ENCODE measurements around the gene PDIA3. TPM values are rescaled to one million over a fixed set of nuclear protein-coding genes. Genes with fewer than 3 reads are reported as not detected.

PDIA3 gene
- total and polyA plus RNA-seq, 2 donors (not counting 1 experiment from before 2014, with no cell fraction given) = 42.7 to 83.1 TPM

DNA sequence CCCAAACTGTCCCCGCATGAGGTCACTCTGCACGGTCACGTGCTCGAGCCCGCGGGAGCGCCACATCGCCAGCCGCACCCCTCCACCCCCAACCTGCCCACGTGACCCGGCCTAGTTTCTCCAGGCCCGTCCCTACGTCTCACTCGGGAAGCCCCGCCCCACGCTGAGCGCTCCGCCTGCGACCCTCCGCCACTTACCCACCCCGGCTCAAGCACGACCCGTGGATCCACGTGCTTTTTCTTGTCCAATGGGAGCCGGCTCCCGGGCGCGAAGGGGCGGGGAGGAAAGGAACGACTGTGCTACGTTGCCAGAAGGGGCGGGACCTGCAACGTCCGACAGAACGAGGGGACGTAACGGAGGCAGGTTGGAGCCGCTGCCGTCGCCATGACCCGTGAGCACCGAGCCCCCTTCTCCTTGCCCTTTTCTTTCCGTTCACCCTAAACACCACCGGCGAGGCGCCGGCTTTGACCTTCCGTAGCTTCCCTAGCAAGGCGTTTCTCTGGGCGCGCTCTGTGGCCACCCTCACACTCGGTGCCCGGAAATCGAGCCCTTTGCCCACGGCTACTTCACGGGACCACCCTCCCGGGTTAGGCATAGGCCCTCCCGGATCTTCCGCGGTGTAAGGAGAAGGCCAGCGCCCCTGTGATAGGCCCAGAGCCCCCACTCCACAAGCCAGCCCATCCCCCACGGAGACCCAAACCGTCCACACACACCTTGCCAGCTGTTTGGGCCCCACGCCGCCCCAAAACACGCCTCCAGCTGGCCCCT lies 45.9 kb downstream of the PDIA3 start, which contains the start of gene SERF2:
SERF2 (plus strand) TSS at position 328 of the 768 bp plus-strand sequence; CDS start at position 385, 57 bp downstream.
- H4K20me1 ChIP-seq (ENCODE audit: control insufficient read depth, insufficient read depth, low read length, poor library complexity, severe bottlenecking) = peaks cover 36% of the 10 kb centered on the region
- ATAC-seq (ENCODE audit: low read depth) (peak; percentile 86), DNase-seq (peak; percentile 100)
- intact Hi-C loops (cut with micrococcal nuclease) = loop anchor here (1.0 kb wide), 6 partner anchors 8 to 46 kb away; partner anchors contain the start of genes ELL3, HYPK, MFAP1 and PDIA3
- no peaks in the 10 kb centered on the region for H3K27me3 ChIP-seq (replicated peaks in 1 of 4; ENCODE audit: control extremely low read depth in 1 of 4, control insufficient read depth in 3 of 4, insufficient read depth in 4 of 4, low read length in 3 of 4)
- peak within 1 kb of the TSS; percentile 93 for H3K27ac Mint-ChIP-seq
- H3K4me1 Mint-ChIP-seq = peaks cover 66% of the 10 kb centered on the region
- H3K9me3 Mint-ChIP-seq (ENCODE audit: insufficient read depth) = no peaks in the 10 kb centered on the region
- ChIA-PET POLR2A (interaction anchor here (0.5 to 5.3 kb wide), 7 partner anchors 8 to 51 kb away, joined by 3 to 72 read pairs (median 9); partner anchors contain the start of genes ELL3, HYPK, MFAP1 and SERINC4), CTCF (interaction anchor here (0.6 to 8.7 kb wide), 3 partner anchors 8 to 25 kb away, joined by 3 to 150 read pairs (median 5); partner anchors contain the start of genes ELL3, HYPK and SERINC4)
- H3K4me1 ChIP-seq (ENCODE audit: control insufficient read depth in 2 of 2, insufficient read depth in 2 of 2, low read length in 2 of 2) = peaks cover 37 to 73% of the 10 kb centered on the region in 2 donors
- peak within 1 kb of the TSS; percentile 50 to 100 (median 94) for H3K4me3 ChIP-seq (ENCODE audit: control extremely low read depth in 1 of 5, extremely low read depth in 1 of 5, insufficient read depth in 1 of 5, low read depth in 2 of 5, low read length in 4 of 5)
- peaks cover 0 to 6% (median 0%) of the 10 kb centered on the region in 3 donors for H3K9me3 ChIP-seq (ENCODE audit: control extremely low read depth in 1 of 3, control insufficient read depth in 2 of 3, insufficient read depth in 1 of 3, low read length in 2 of 3)
- H3K27me3 Mint-ChIP-seq = no peaks in the 10 kb centered on the region
- WGBS (ENCODE audit: insufficient coverage) = under 1% methylated on average over 62 of the region's 66 CpGs
- TF ChIP-seq, protein P1, sequence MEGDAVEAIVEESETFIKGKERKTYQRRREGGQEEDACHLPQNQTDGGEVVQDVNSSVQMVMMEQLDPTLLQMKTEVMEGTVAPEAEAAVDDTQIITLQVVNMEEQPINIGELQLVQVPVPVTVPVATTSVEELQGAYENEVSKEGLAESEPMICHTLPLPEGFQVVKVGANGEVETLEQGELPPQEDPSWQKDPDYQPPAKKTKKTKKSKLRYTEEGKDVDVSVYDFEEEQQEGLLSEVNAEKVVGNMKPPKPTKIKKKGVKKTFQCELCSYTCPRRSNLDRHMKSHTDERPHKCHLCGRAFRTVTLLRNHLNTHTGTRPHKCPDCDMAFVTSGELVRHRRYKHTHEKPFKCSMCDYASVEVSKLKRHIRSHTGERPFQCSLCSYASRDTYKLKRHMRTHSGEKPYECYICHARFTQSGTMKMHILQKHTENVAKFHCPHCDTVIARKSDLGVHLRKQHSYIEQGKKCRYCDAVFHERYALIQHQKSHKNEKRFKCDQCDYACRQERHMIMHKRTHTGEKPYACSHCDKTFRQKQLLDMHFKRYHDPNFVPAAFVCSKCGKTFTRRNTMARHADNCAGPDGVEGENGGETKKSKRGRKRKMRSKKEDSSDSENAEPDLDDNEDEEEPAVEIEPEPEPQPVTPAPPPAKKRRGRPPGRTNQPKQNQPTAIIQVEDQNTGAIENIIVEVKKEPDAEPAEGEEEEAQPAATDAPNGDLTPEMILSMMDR (IDR thresholded peaks at IDR 0.05) = no peak
- no peak for TF ChIP-seq EZH2 (IDR thresholded peaks at IDR 0.05; ENCODE audit: borderline replicate concordance, insufficient read depth, low read depth, low read length, poor library complexity, severe bottlenecking)
- peaks cover 30% of the 10 kb centered on the region for H3K79me2 ChIP-seq (ENCODE audit: control insufficient read depth, insufficient read depth, low read length)
- H3K27ac ChIP-seq (ENCODE audit: low read length in 2 of 2) = peak within 1 kb of the TSS; percentile 96
- H3K9ac ChIP-seq (ENCODE audit: low read length) = peak within 1 kb of the TSS; percentile 85
- H3K4me2 ChIP-seq (replicated peaks; ENCODE audit: low read depth, low read length, poor library complexity, severe bottlenecking) = peak within 1 kb of the TSS; percentile 87
- peak within 1 kb of the TSS; percentile 70 for H2AFZ ChIP-seq (ENCODE audit: insufficient read depth, low read depth, low read length, poor library complexity, severe bottlenecking)
- peak within 1 kb of the TSS; percentile 93 for H3K4me3 Mint-ChIP-seq
- H3K36me3 ChIP-seq (replicated peaks in 1 of 2; ENCODE audit: control extremely low read depth in 1 of 2, control insufficient read depth in 1 of 2, extremely low read depth in 1 of 2, insufficient read depth in 2 of 2, low read length in 1 of 2) = peaks cover 0 to 41% of the 10 kb centered on the region in 2 experiments
